Chondrocyte (in vitro differentiated cells): ENCODE results near the gene MCFD2. TPM values are rescaled to one million over a fixed set of nuclear protein-coding genes. Genes with fewer than 3 reads are reported as not detected.

Experiments
- DNase-seq: peaks from one replicate; pipeline ENCODE4 v3.0.0; 2021; ENCODE audit warnings: mixed read lengths, low spot score
- H3K27ac Mint-ChIP-seq: one replicate; pipeline ENCODE4 v1.8.0; 2021; ENCODE audit warnings: mild to moderate bottlenecking, moderate library complexity, mixed read lengths; ENCODE audit not compliant: unreplicated experiment
- H3K27me3 Mint-ChIP-seq: 2 replicates; pipeline ENCODE4 v1.8.0; 2021; ENCODE audit warnings: low read depth, mixed read lengths
- H3K36me3 Mint-ChIP-seq: 2 replicates; pipeline ENCODE4 v1.8.0; 2021; ENCODE audit warnings: low read depth, mixed read lengths
- H3K4me1 Mint-ChIP-seq: 2 replicates; pipeline ENCODE4 v1.8.0; 2021; ENCODE audit warnings: low read depth, mild to moderate bottlenecking, mixed read lengths
- H3K4me3 Mint-ChIP-seq: one replicate; pipeline ENCODE4 v1.8.0; 2021; ENCODE audit warnings: mild to moderate bottlenecking, moderate library complexity, mixed read lengths; ENCODE audit not compliant: unreplicated experiment
- H3K9me3 Mint-ChIP-seq: 2 replicates; pipeline ENCODE4 v1.8.0; 2021; ENCODE audit warnings: low read depth, mixed read lengths
- CTCF ChIP-seq: fragments of 200-600 bp; sonication (generic); IDR thresholded peaks from 2 replicates; pipeline ENCODE4 v1.5.0; 2021; ENCODE audit warnings: antibody characterized with exemption, mild to moderate bottlenecking, moderate library complexity
- total RNA-seq: library from RNA; stranded (reverse); gene quantifications from 3 replicates; pipeline ENCODE4 v1.2.1, GENCODE V29; 2021

Gene MCFD2
- total RNA-seq, 1 donor from 2014 or later: 95.0 TPM

GRCh38 chr2:46924608-46925007, 9.0 kb upstream of the MCFD2 start:
- Mint-ChIP-seq H3K4me1 (peaks cover 13% of the 10 kb centered on the region), H3K9me3 (peaks cover 16% of the 10 kb centered on the region), H3K4me3 (no peak overlapping the region), H3K27me3 (no peaks in the 10 kb centered on the region), H3K36me3 (peaks cover 10% of the 10 kb centered on the region), H3K27ac (no peak overlapping the region)
- no peak for TF ChIP-seq CTCF
- DNase-seq: no peak

- Mint-ChIP-seq H3K36me3 (peaks cover 10% of the 10 kb centered on the region), H3K27ac (no peak overlapping the region), H3K9me3 (peaks cover 16% of the 10 kb centered on the region), H3K27me3 (no peaks in the 10 kb centered on the region), H3K4me3 (no peak overlapping the region), H3K4me1 (peaks cover 13% of the 10 kb centered on the region)
- no peak for TF ChIP-seq CTCF
- DNase-seq: no peak
These were observed 8.4 kb upstream of the MCFD2 start for GRCh38 chr2:46924038-46924437.

- Mint-ChIP-seq H3K4me3 (no peak overlapping the region), H3K4me1 (peaks cover 13% of the 10 kb centered on the region), H3K27ac (no peak overlapping the region)
These were observed 7.5 kb upstream of the MCFD2 start for GRCh38 chr2:46923041-46923528.

GRCh38 chr2:46922606-46923005, 7.0 kb upstream of the MCFD2 start:
- H3K9me3 Mint-ChIP-seq: peaks cover 16% of the 10 kb centered on the region
- no peak for DNase-seq
- peak overlapping the region; percentile 33 for H3K27ac Mint-ChIP-seq
- peaks cover 9% of the 10 kb centered on the region for H3K36me3 Mint-ChIP-seq
- H3K4me1 Mint-ChIP-seq: peaks cover 15% of the 10 kb centered on the region
- no peak for TF ChIP-seq CTCF
- H3K4me3 Mint-ChIP-seq: no peak overlapping the region
- no peaks in the 10 kb centered on the region for H3K27me3 Mint-ChIP-seq

More at GRCh38 chr2:46923041-46923528, 7.5 kb upstream of the MCFD2 start:
- no peak for TF ChIP-seq CTCF
- H3K36me3 Mint-ChIP-seq: peaks cover 10% of the 10 kb centered on the region
- H3K27me3 Mint-ChIP-seq: no peaks in the 10 kb centered on the region
- no peak for DNase-seq
- peaks cover 16% of the 10 kb centered on the region for H3K9me3 Mint-ChIP-seq

GRCh38 chr2:46921676-46922448, 6.3 kb upstream of the MCFD2 start:
- H3K9me3 Mint-ChIP-seq: peaks cover 11% of the 10 kb centered on the region
- peaks cover 5% of the 10 kb centered on the region for H3K36me3 Mint-ChIP-seq
- H3K4me1 Mint-ChIP-seq: peaks cover 22% of the 10 kb centered on the region
- H3K4me3 Mint-ChIP-seq: no peak overlapping the region
- TF ChIP-seq CTCF: no peak
- H3K27me3 Mint-ChIP-seq: no peaks in the 10 kb centered on the region
- H3K27ac Mint-ChIP-seq: peak overlapping the region; percentile 33
- no peak for DNase-seq
